SK-N-SH (cell line): ENCODE measurements around the gene STON2.

Source experiments
- CHD2 ChIP-seq: fragments of 150-350 bp; IDR thresholded peaks from 2 replicates; pipeline ENCODE4 v1.6.1; 2018; ENCODE audit warnings: low read length; ENCODE audit not compliant: partially characterized antibody
- CTCF ChIP-seq: fragments of 200-600 bp; sonication (generic); IDR thresholded peaks from 2 replicates; pipeline ENCODE4 v1.6.1; 2017; ENCODE audit warnings: antibody characterized with exemption, mild to moderate bottlenecking, moderate library complexity
- EP300 ChIP-seq, 2 experiments: IDR thresholded peaks; 2 replicates each; pipeline versions ENCODE4 v1.4.0 to v1.6.1; 2012; ENCODE audit warnings: borderline replicate concordance in 1 of 2, low read depth in 1 of 2, low read length in 1 of 2
- GABPA ChIP-seq: IDR thresholded peaks from 2 replicates; pipeline ENCODE4 v1.4.0; 2012; ENCODE audit warnings: low read depth, mild to moderate bottlenecking
- JUND ChIP-seq: IDR thresholded peaks from 2 replicates; pipeline ENCODE4 v1.4.0; 2012
- MAX ChIP-seq: IDR thresholded peaks from 2 replicates; pipeline ENCODE4 v1.4.0; 2012; ENCODE audit warnings: low read depth
- MEF2A ChIP-seq: IDR thresholded peaks from 2 replicates; pipeline ENCODE4 v1.4.0; 2012; ENCODE audit warnings: low read depth, borderline replicate concordance
- NFIC ChIP-seq: IDR thresholded peaks from 2 replicates; pipeline ENCODE4 v1.4.0; 2012; ENCODE audit warnings: borderline replicate concordance
- POLR2AphosphoS5 ChIP-seq: IDR thresholded peaks from 2 replicates; pipeline ENCODE4 v1.6.1; 2012; ENCODE audit warnings: low read depth, low read length
- RXRA ChIP-seq: IDR thresholded peaks from 2 replicates; pipeline ENCODE4 v1.4.0; 2012; ENCODE audit warnings: low read depth, mild to moderate bottlenecking, borderline replicate concordance
- SIN3A ChIP-seq: IDR thresholded peaks from 2 replicates; pipeline ENCODE4 v1.6.1; 2012; ENCODE audit warnings: low read depth, mild to moderate bottlenecking, low read length, moderate library complexity, borderline replicate concordance
- SMC3 ChIP-seq: IDR thresholded peaks from 2 replicates; pipeline ENCODE4 v1.6.1; 2012; ENCODE audit warnings: low read depth, low read length, improper control_type of control experiment
- TEAD4 ChIP-seq: IDR thresholded peaks from 2 replicates; pipeline ENCODE4 v1.4.0; 2012; ENCODE audit warnings: mild to moderate bottlenecking, borderline replicate concordance; ENCODE audit not compliant: insufficient read depth

DNA sequence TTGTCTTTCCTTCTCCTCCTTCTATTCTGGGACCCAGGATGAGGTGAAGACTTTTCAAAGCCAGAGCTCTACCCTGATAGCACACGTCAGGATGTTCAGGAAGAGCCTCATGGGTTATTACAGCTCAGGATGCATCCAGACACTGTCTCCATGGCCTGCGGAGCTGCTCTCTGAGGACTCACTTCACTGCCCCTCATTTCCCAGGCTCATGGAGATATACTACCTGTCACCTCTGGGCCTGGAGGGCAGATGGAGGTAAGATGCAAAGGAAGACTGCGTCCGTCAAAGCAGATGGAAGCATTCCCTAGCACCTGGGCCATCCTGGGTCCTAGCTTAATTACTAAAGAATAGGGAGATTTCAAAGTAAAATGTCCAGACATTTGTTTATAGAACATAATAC, 32.6 kb downstream of the STON2 start:
- TF ChIP-seq TEAD4 (no peak), GABPA (no peak), MEF2A (no peak), CTCF (no peak), JUND (no peak), SIN3A (no peak), EP300 (IDR thresholded peaks at IDR 0.05; ENCODE audit: borderline replicate concordance in 1 of 2, low read depth in 1 of 2, low read length in 1 of 2) (no peak), RXRA (no peak), NFIC (no peak), POLR2AphosphoS5 (no peak), SMC3 (no peak), MAX (no peak), CHD2 (no peak)
